ENCODE measurements around the gene USP11. TPM values are rescaled to one million over a fixed set of nuclear protein-coding genes. Genes with fewer than 3 reads are reported as not detected.

USP11 gene
- total RNA-seq, 2 experiments from 2014 or later: 62.6 to 66.2 TPM

DNA sequence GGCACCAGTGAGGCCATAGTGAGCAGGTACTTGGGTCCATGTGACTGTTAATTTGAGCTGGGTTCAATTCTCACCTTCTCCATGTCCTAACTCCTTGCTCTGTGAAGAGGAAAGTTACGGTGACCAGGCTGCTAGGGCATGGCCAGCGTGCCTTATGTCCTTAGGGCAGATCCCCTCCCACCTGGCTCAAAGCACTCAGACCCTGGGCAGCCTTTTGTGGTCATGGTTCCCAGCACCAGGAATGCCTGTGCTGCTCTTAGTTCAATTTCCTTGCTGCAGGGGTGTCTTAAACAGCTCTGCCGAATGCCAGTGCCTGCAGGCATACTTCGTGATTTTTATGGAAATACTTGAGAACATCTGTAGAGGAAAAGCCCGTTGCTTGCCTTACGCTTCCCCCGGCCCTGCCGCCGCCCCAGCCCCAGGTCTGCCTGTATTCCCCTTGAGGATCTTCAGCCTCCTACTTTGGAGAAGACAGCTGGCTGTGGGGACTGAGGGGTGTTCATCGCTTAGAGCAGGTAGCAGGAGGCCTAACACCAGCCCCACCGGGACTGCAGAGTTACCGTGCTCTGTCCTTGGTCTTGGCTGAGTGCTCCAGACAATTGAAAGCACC is 17.4 kb upstream of the USP11 start:
- intact Hi-C loops (cut with DNase I, micrococcal nuclease): loop anchor here in 1 of 2 experiments (5.0 kb wide), 1 partner anchor 142 kb away; no protein-coding TSS in a partner anchor
- H3K4me1 ChIP-seq (ENCODE audit: insufficient read depth, low read length): peaks cover 23% of the 10 kb centered on the region
- DNase-seq (no peak), ATAC-seq (ENCODE audit: poor library complexity) (no peak)
- no peak overlapping the region for H3K4me3 Mint-ChIP-seq
- CTCF ChIA-PET: interaction anchor here (1.0 kb wide), 1 partner anchor 13 kb away, joined by 3 read pairs; no protein-coding TSS in a partner anchor
- H3K4me1 Mint-ChIP-seq (ENCODE audit: low read depth): peaks cover 33% of the 10 kb centered on the region
- POLR2A ChIA-PET: no interaction called here
- no peaks in the 10 kb centered on the region for H3K27me3 ChIP-seq (ENCODE audit: control insufficient read depth in 1 of 2, insufficient read depth in 2 of 2, low read length in 2 of 2)
- peaks cover 73% of the 10 kb centered on the region for H3K36me3 Mint-ChIP-seq (ENCODE audit: low read depth)
- no peak overlapping the region for H3K4me3 ChIP-seq (ENCODE audit: low read length)
- H3K9me3 Mint-ChIP-seq: no peaks in the 10 kb centered on the region
- H3K27ac ChIP-seq (ENCODE audit: low read depth in 1 of 2, low read length in 2 of 2): no peak overlapping the region
- H3K27me3 Mint-ChIP-seq: no peaks in the 10 kb centered on the region
- H3K36me3 ChIP-seq (ENCODE audit: insufficient read depth, low read length): peaks cover 49% of the 10 kb centered on the region
- TF ChIP-seq, protein P1, sequence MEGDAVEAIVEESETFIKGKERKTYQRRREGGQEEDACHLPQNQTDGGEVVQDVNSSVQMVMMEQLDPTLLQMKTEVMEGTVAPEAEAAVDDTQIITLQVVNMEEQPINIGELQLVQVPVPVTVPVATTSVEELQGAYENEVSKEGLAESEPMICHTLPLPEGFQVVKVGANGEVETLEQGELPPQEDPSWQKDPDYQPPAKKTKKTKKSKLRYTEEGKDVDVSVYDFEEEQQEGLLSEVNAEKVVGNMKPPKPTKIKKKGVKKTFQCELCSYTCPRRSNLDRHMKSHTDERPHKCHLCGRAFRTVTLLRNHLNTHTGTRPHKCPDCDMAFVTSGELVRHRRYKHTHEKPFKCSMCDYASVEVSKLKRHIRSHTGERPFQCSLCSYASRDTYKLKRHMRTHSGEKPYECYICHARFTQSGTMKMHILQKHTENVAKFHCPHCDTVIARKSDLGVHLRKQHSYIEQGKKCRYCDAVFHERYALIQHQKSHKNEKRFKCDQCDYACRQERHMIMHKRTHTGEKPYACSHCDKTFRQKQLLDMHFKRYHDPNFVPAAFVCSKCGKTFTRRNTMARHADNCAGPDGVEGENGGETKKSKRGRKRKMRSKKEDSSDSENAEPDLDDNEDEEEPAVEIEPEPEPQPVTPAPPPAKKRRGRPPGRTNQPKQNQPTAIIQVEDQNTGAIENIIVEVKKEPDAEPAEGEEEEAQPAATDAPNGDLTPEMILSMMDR (IDR thresholded peaks at IDR 0.05): no peak
- peak overlapping the region; percentile 98 for H3K27ac Mint-ChIP-seq
- no peaks in the 10 kb centered on the region for H3K9me3 ChIP-seq (ENCODE audit: control insufficient read depth in 1 of 2, insufficient read depth in 1 of 2, low read length in 2 of 2)

DNA sequence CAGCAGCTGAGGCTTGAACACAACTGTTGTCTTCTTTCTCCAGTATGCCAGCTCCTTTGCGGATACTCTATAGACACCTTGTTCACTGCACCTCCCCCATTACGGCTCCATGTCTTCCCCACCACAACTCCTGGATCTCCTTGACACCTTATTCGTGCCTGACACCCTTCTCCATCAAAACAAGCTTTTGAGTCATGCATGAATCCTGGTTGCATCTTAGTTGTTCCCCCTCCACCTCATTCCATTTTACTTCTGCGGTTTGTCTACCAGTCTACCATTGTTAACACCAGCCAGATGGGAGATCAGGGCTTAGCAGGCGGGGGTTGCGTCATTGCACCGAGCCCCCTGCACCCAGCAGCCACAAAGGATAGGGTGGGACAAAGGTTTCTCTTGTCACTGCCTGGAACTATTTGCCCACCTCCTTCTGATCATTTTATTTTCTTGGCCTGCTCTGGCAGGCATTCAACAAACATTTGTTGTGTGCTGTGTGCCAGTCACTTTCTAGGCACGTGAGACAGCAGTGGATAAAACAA is 16.4 kb upstream of the USP11 start:
- ATAC-seq (ENCODE audit: poor library complexity) (no peak), DNase-seq (no peak)
- H3K27ac ChIP-seq (ENCODE audit: low read depth in 1 of 2, low read length in 2 of 2): peak overlapping the region; percentile 84 to 90
- H3K4me3 Mint-ChIP-seq: no peak overlapping the region
- TF ChIP-seq, protein P1 (IDR thresholded peaks at IDR 0.05): no peak
- POLR2A ChIA-PET: interaction anchor here (1.4 to 7.3 kb wide), 4 partner anchors 11 to 23 kb away, joined by 4 to 137 read pairs (median 10); partner anchors contain the start of gene USP11
- peaks cover 30% of the 10 kb centered on the region for H3K4me1 ChIP-seq (ENCODE audit: insufficient read depth, low read length)
- peaks cover 66% of the 10 kb centered on the region for H3K36me3 Mint-ChIP-seq (ENCODE audit: low read depth)
- no peaks in the 10 kb centered on the region for H3K27me3 ChIP-seq (ENCODE audit: control insufficient read depth in 1 of 2, insufficient read depth in 2 of 2, low read length in 2 of 2)
- peaks cover 43% of the 10 kb centered on the region for H3K4me1 Mint-ChIP-seq (ENCODE audit: low read depth)
- CTCF ChIA-PET: interaction anchor here (1.5 kb wide), 1 partner anchor 168 kb away, joined by 11 read pairs; no protein-coding TSS in a partner anchor
- H3K9me3 Mint-ChIP-seq: no peaks in the 10 kb centered on the region
- H3K27ac Mint-ChIP-seq: peak overlapping the region; percentile 98
- no peaks in the 10 kb centered on the region for H3K9me3 ChIP-seq (ENCODE audit: control insufficient read depth in 1 of 2, insufficient read depth in 1 of 2, low read length in 2 of 2)
- no peaks in the 10 kb centered on the region for H3K27me3 Mint-ChIP-seq
- intact Hi-C loops (cut with DNase I, micrococcal nuclease): loop anchor here (2.0 to 5.0 kb wide), 2 partner anchors 20 to 141 kb away; no protein-coding TSS in a partner anchor
- no peak overlapping the region for H3K4me3 ChIP-seq (ENCODE audit: low read length)
- H3K36me3 ChIP-seq (ENCODE audit: insufficient read depth, low read length): peaks cover 39% of the 10 kb centered on the region

DNA sequence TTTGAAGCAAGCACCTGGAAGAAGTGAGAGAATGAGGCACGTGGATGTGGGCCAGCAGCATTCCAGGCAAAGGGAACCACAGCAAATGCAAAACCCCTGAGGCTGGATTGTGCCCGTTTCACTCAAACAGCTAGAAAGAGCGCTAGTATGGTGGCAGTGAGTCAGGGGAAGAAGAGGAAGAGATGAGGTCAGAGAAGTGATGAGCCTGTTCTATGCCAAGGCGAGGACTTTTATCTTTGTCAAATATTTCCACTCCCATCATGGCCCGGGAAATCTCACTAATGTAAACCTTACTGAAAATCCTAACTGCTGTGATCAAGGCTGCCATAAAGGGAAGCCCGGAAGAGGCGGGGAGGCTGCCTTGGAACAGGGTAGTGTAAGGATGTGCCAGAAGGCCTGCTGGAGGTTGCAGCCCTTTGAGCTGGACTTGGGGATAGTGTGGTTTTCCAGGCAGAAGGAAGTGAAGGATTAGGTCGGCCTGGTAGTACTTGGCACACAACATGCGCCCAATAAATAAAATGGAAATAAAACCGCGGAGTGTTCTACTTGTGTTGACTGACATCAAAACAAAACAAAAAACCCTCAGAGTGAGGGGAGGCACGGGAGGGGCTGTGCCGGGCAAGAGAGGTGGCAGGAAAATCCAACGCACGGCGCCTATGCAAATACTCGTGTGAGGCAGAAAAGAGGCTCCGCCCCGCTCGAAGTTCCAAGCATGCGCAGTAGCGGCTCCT is 15.5 kb upstream of the USP11 start:
- H3K9me3 ChIP-seq (ENCODE audit: control insufficient read depth in 1 of 2, insufficient read depth in 1 of 2, low read length in 2 of 2): no peaks in the 10 kb centered on the region
- peak overlapping the region; percentile 98 for H3K4me3 Mint-ChIP-seq
- H3K4me1 ChIP-seq (ENCODE audit: insufficient read depth, low read length): peaks cover 30% of the 10 kb centered on the region
- H3K4me1 Mint-ChIP-seq (ENCODE audit: low read depth): peaks cover 38% of the 10 kb centered on the region
- H3K36me3 ChIP-seq (ENCODE audit: insufficient read depth, low read length): peaks cover 31% of the 10 kb centered on the region
- CTCF ChIA-PET: interaction anchor here (1.5 to 1.7 kb wide), 2 partner anchors 167 to 306 kb away, joined by 6 to 11 read pairs; no protein-coding TSS in a partner anchor
- H3K27me3 ChIP-seq (ENCODE audit: control insufficient read depth in 1 of 2, insufficient read depth in 2 of 2, low read length in 2 of 2): no peaks in the 10 kb centered on the region
- TF ChIP-seq, protein P1 (IDR thresholded peaks at IDR 0.05): no peak
- peak overlapping the region; percentile 98 for H3K27ac Mint-ChIP-seq
- POLR2A ChIA-PET: interaction anchor here (0.6 to 7.3 kb wide), 25 partner anchors 12 to 1741 kb away, joined by 3 to 137 read pairs (median 5); partner anchors contain the start of genes NDUFB11, OTUD5, RBM10 and USP11
- peak; percentile 9 for ATAC-seq (ENCODE audit: poor library complexity)
- peak overlapping the region; percentile 45 for H3K4me3 ChIP-seq (ENCODE audit: low read length)
- no peaks in the 10 kb centered on the region for H3K9me3 Mint-ChIP-seq
- DNase-seq: peak in 5 of 14 experiments; percentile 16 to 64 (median 31)
- peaks cover 62% of the 10 kb centered on the region for H3K36me3 Mint-ChIP-seq (ENCODE audit: low read depth)
- no peaks in the 10 kb centered on the region for H3K27me3 Mint-ChIP-seq
- intact Hi-C loops (cut with DNase I, micrococcal nuclease): loop anchor here (2.0 to 5.0 kb wide), 2 partner anchors 20 to 140 kb away; no protein-coding TSS in a partner anchor
- peak overlapping the region; percentile 84 to 90 for H3K27ac ChIP-seq (ENCODE audit: low read depth in 1 of 2, low read length in 2 of 2)
